Cardiac fibroblast (primary cell): ENCODE results near the gene RC3H2.
A peak's percentile ranks its signal among the peaks of the same experiment; 100 is the strongest.

ENCODE experiments used
- DNase-seq, 2 donors: peaks; one replicate each; pipeline versions ENCODE4 v3.0.0 to v3.0.0-alpha.2; 2010; ENCODE audit warnings: low read depth in 2 of 2
- H3K4me3 ChIP-seq, 2 donors: replicated peaks in 1 of 2; 1 replicate in 1 of 2; 2 replicates in 1 of 2; pipeline ENCODE4 v1.5.1; 2011; ENCODE audit warnings: low read depth in 2 of 2, low read length in 2 of 2, mild to moderate bottlenecking in 2 of 2, moderate library complexity in 1 of 2
- CTCF ChIP-seq: IDR thresholded peaks from one replicate; pipeline ENCODE4 v1.5.1; 2011; ENCODE audit warnings: low read depth, mild to moderate bottlenecking, low read length, inconsistent platforms

RC3H2 gene

GRCh38 chr9:122946461-122947005, 41.4 kb upstream of the RC3H2 start:
- H3K4me3 ChIP-seq: no peak overlapping the region
- no peak for DNase-seq
- no peak for TF ChIP-seq CTCF

- TF ChIP-seq CTCF: no peak
- H3K4me3 ChIP-seq: no peak overlapping the region
- DNase-seq: no peak
Measured at GRCh38 chr9:122944960-122945888, 40.1 kb upstream of the RC3H2 start.

GRCh38 chr9:122941582-122942234, 36.5 kb upstream of the RC3H2 start:
- H3K4me3 ChIP-seq: peak overlapping the region; percentile 87 to 92
- peak; percentile 51 to 64 for DNase-seq
- TF ChIP-seq CTCF: no peak

- H3K4me3 ChIP-seq: peak within 1 kb of the TSS; percentile 87 to 92
Measured at GRCh38 chr9:122940749-122941581, 35.8 kb upstream of the RC3H2 start, which contains the start of gene RABGAP1. Gene RABGAP1, plus strand, starts transcription at chr9:122941020. Its CDS starts 16,040 bp downstream, at chr9:122957060.

GRCh38 chr9:122940454-122940748, 35.2 kb upstream of the RC3H2 start:
- no peak for DNase-seq
- peak overlapping the region; percentile 0 to 24 for H3K4me3 ChIP-seq
- TF ChIP-seq CTCF: no peak

More at GRCh38 chr9:122940749-122941581, 35.8 kb upstream of the RC3H2 start, which contains the start of gene RABGAP1:
- DNase-seq: peak; percentile 98 to 99
- TF ChIP-seq CTCF: no peak

GRCh38 chr9:122939601-122940000, 34.4 kb upstream of the RC3H2 start:
- TF ChIP-seq CTCF: no peak
- no peak overlapping the region for H3K4me3 ChIP-seq
- DNase-seq: no peak
